K562 (cell line): ENCODE measurements around the gene POGLUT2. TPM values are rescaled to one million over a fixed set of nuclear protein-coding genes. Genes with fewer than 3 reads are reported as not detected.

Experiments used
- CBX1 ChIP-seq: sonication (generic); IDR thresholded peaks from 2 replicates; pipeline ENCODE4 v1.6.1; 2016; ENCODE audit warnings: antibody characterized with exemption, low read depth, mild to moderate bottlenecking
- CCNT2 ChIP-seq: IDR thresholded peaks from 2 replicates; pipeline ENCODE4 v1.6.1; 2011; ENCODE audit warnings: borderline replicate concordance, low read depth, mild to moderate bottlenecking, moderate library complexity, mixed read lengths, low read length; ENCODE audit not compliant: insufficient read length; ENCODE audit errors: extremely low read depth
- E2F3 ChIP-seq: fragments of 250-450 bp; sonication (Bioruptor Pico); IDR thresholded peaks from 2 replicates; pipeline ENCODE4 v1.4.0; 2020; ENCODE audit warnings: mild to moderate bottlenecking
- E2F6 ChIP-seq, 2 experiments: IDR thresholded peaks; 2 replicates each; pipeline ENCODE4 v1.6.1; 2011; ENCODE audit warnings: borderline replicate concordance in 1 of 2, control low read depth in 1 of 2, low read depth in 1 of 2, low read length in 1 of 2, mild to moderate bottlenecking in 1 of 2, mixed read lengths in 1 of 2, moderate library complexity in 1 of 2; ENCODE audit not compliant: insufficient read depth in 1 of 2, insufficient read length in 1 of 2, poor library complexity in 1 of 2, severe bottlenecking in 1 of 2; ENCODE audit errors: extremely low read depth in 1 of 2
- EP400 ChIP-seq: fragments of 450-650 bp; IDR thresholded peaks from 2 replicates; pipeline ENCODE4 v1.6.1; 2017; ENCODE audit warnings: antibody characterized with exemption, mild to moderate bottlenecking, moderate library complexity
- FOXA3 ChIP-seq, 2 experiments: fragments of 450-650 bp in 1 of 2; sonication (generic) in 1 of 2; formaldehyde crosslinking; IDR thresholded peaks in 1 of 2; conservative IDR thresholded peaks in 1 of 2; 2 replicates each; pipeline versions ENCODE4 v1.4.0 to v1.8.0; 2020 to 2022; ENCODE audit warnings: mild to moderate bottlenecking in 2 of 2, missing genetic modification reagents in 1 of 2
- KLF16 ChIP-seq: IDR thresholded peaks from 2 replicates; pipeline ENCODE4 v1.6.1; 2016; ENCODE audit warnings: antibody characterized with exemption
- MAX ChIP-seq: sonication (generic); formaldehyde crosslinking; IDR thresholded peaks from 2 replicates; pipeline ENCODE4 v1.9.0; 2022; ENCODE audit warnings: mild to moderate bottlenecking, missing genetic modification reagents
- NBN ChIP-seq: fragments of 450-650 bp; IDR thresholded peaks from 2 replicates; pipeline ENCODE4 v1.6.1; 2016; ENCODE audit warnings: low read depth, mild to moderate bottlenecking
- RBFOX2 ChIP-seq: fragments of 200-400 bp; formaldehyde crosslinking; IDR thresholded peaks from 2 replicates; pipeline ENCODE4 v1.6.1; 2017; ENCODE audit warnings: low read depth, mild to moderate bottlenecking, low read length, moderate library complexity
- RCOR1 ChIP-seq, 2 experiments: IDR thresholded peaks; 2 replicates each; pipeline ENCODE4 v1.6.1; 2012; ENCODE audit warnings: low read depth in 2 of 2, low read length in 2 of 2, borderline replicate concordance in 1 of 2, improper control_type of control experiment in 1 of 2
- RNF2 ChIP-seq: sonication (generic); IDR thresholded peaks from 2 replicates; pipeline ENCODE4 v1.6.1; 2016
- STAT6 ChIP-seq: sonication (generic); formaldehyde crosslinking; IDR thresholded peaks from 2 replicates; pipeline ENCODE4 v1.8.1; 2023; ENCODE audit warnings: mild to moderate bottlenecking, missing genetic modification reagents
- ZNF274 ChIP-seq: IDR thresholded peaks from 2 replicates; pipeline ENCODE4 v1.6.1; 2011; ENCODE audit warnings: low read depth, mild to moderate bottlenecking, low read length, moderate library complexity, borderline replicate concordance
- polyA plus RNA-seq, 8 experiments: library from polyadenylated mRNA; depleted of rRNA in 4 of 8; stranded (reverse) in 5 of 8; unstranded in 3 of 8; fragments of >200 nt; fragmentation: Nextera tagmentation in 2 of 8; fragmentation: Illumina TruSeq in 1 of 8; extraction: Ambion mirVana in 2 of 8; extraction: Trizol in 1 of 8; gene quantifications; 2 replicates each; pipeline versions ENCODE4 v1.2.1 to v1.2.3, GENCODE V29; 2011 to 2014; ENCODE audit warnings: inconsistent platforms in 1 of 8, missing spikeins in 1 of 8
- total RNA-seq, 7 experiments: library from RNA; depleted of rRNA in 6 of 7; stranded (reverse); fragments of >200 nt in 6 of 7; fragmentation: Illumina TruSeq in 2 of 7; extraction: Trizol in 2 of 7; gene quantifications; 2 replicates each; pipeline versions ENCODE4 v1.2.1 to v1.2.3, GENCODE V29; 2011 to 2021; ENCODE audit warnings: low replicate concordance in 1 of 7
- TF ChIP-seq, protein P1 (sequence below): fragments of 250-450 bp; sonication (Bioruptor Pico); IDR thresholded peaks from 2 replicates; pipeline ENCODE4 v1.4.0; 2020; ENCODE audit warnings: borderline replicate concordance
- TF ChIP-seq, protein P2 (sequence below): fragments of 250-450 bp; sonication (Bioruptor Pico); IDR thresholded peaks from 2 replicates; pipeline ENCODE4 v1.5.0; 2021; ENCODE audit warnings: mild to moderate bottlenecking, borderline replicate concordance

Gene POGLUT2
- total and polyA plus RNA-seq, 9 of the 15 experiments (the other 6 are each of a cell fraction or from before 2014, with no cell fraction given), result 3.8 to 11.8 (median 10.8) TPM

GRCh38 chr13:102845630-102846260, 47.0 kb upstream of the POGLUT2 start, which contains the start of gene ERCC5 (continued):
- peak in 1 of 2 experiments; percentile 54; a peak in 1 of 4 replicates for TF ChIP-seq RCOR1 (IDR thresholded peaks at IDR 0.05; ENCODE audit: borderline replicate concordance in 1 of 2, low read depth in 2 of 2, low read length in 2 of 2)
- TF ChIP-seq CCNT2, result peak; percentile 28
- TF ChIP-seq E2F6 (IDR thresholded peaks at IDR 0.05; ENCODE audit: borderline replicate concordance in 1 of 2, extremely low read depth in 1 of 2, insufficient read depth in 1 of 2, insufficient read length in 1 of 2, low read depth in 1 of 2, low read length in 1 of 2, poor library complexity in 1 of 2, severe bottlenecking in 1 of 2), result peak; percentile 69 to 75
- peak; percentile 69 for TF ChIP-seq MAX
- peak; percentile 63 for TF ChIP-seq KLF16
- peak; percentile 91 for TF ChIP-seq EP400
- no peak for TF ChIP-seq FOXA3 (CRISPR knock-in tag; conservative IDR thresholded peaks at IDR 0.05 in 1 of 2, IDR thresholded peaks at IDR 0.05 in 1 of 2)
- TF ChIP-seq, protein P1, sequence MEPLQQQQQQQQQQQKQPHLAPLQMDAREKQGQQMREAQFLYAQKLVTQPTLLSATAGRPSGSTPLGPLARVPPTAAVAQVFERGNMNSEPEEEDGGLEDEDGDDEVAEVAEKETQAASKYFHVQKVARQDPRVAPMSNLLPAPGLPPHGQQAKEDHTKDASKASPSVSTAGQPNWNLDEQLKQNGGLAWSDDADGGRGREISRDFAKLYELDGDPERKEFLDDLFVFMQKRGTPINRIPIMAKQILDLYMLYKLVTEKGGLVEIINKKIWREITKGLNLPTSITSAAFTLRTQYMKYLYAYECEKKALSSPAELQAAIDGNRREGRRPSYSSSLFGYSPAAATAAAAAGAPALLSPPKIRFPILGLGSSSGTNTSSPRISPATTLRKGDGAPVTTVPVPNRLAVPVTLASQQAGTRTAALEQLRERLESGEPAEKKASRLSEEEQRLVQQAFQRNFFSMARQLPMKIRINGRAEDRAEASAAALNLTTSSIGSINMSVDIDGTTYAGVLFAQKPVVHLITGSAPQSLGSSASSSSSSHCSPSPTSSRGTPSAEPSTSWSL, result no peak
- TF ChIP-seq, protein P2, sequence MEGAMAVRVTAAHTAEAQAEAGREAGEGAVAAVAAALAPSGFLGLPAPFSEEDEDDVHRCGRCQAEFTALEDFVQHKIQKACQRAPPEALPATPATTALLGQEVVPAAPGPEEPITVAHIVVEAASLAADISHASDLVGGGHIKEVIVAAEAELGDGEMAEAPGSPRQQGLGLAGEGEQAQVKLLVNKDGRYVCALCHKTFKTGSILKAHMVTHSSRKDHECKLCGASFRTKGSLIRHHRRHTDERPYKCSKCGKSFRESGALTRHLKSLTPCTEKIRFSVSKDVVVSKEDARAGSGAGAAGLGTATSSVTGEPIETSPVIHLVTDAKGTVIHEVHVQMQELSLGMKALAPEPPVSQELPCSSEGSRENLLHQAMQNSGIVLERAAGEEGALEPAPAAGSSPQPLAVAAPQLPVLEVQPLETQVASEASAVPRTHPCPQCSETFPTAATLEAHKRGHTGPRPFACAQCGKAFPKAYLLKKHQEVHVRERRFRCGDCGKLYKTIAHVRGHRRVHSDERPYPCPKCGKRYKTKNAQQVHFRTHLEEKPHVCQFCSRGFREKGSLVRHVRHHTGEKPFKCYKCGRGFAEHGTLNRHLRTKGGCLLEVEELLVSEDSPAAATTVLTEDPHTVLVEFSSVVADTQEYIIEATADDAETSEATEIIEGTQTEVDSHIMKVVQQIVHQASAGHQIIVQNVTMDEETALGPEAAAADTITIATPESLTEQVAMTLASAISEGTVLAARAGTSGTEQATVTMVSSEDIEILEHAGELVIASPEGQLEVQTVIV, result no peak
- no peak for TF ChIP-seq STAT6 (CRISPR knock-in tag)
- peak; percentile 47; the same call in 1 of the 2 replicates for TF ChIP-seq RNF2
- no peak for TF ChIP-seq CBX1
- peak; percentile 47; the same call in 1 of the 2 replicates for TF ChIP-seq NBN
- TF ChIP-seq RBFOX2, result peak; percentile 84
- no peak for TF ChIP-seq E2F3
- no peak for TF ChIP-seq ZNF274
